Neutrophil (primary cell): ENCODE measurements around the gene LAMC1.
"Not testable (repeated sequence)": the region's sequence is repeated elsewhere in the genome, so short reads cannot be mapped to it uniquely, and the experiment has no call there.

Experiments used
- H3K27ac ChIP-seq: fragments of 200-600 bp; sonication (generic); 2 replicates; pipeline ENCODE4 v1.5.1; 2016; ENCODE audit warnings: mild to moderate bottlenecking, moderate library complexity
- H3K27me3 ChIP-seq: fragments of 200-600 bp; sonication (generic); 2 replicates; pipeline ENCODE4 v1.6.0; 2016; ENCODE audit warnings: mild to moderate bottlenecking
- H3K36me3 ChIP-seq: fragments of 200-600 bp; sonication (generic); 2 replicates; pipeline ENCODE4 v1.5.1; 2017
- H3K4me1 ChIP-seq, 2 experiments: fragments of 200-600 bp in 1 of 2; sonication (generic) in 1 of 2; 1 replicate in 1 of 2; 2 replicates in 1 of 2; pipeline versions ENCODE4 v1.5.1 to v1.6.1; 2013 to 2016; ENCODE audit warnings: low read depth in 1 of 2, low read length in 1 of 2, mild to moderate bottlenecking in 1 of 2, moderate library complexity in 1 of 2; ENCODE audit not compliant: control insufficient read depth in 1 of 2, insufficient read depth in 1 of 2
- H3K4me3 ChIP-seq, 2 experiments: fragments of 200-600 bp in 1 of 2; sonication (generic) in 1 of 2; 1 replicate in 1 of 2; 2 replicates in 1 of 2; pipeline ENCODE4 v1.5.1; 2013 to 2016; ENCODE audit warnings: low read depth in 1 of 2, low read length in 1 of 2, mild to moderate bottlenecking in 1 of 2, moderate library complexity in 1 of 2
- H3K9me3 ChIP-seq: fragments of 200-600 bp; sonication (generic); 2 replicates; pipeline ENCODE4 v1.5.1; 2016
- CTCF ChIP-seq: fragments of 200-600 bp; sonication (generic); IDR thresholded peaks from 2 replicates; pipeline ENCODE4 v1.5.1; 2016; ENCODE audit warnings: antibody characterized with exemption

LAMC1 gene

GRCh38 chr1:183052861-183053260 lies 29.6 kb downstream of the LAMC1 start:
- no peak for TF ChIP-seq CTCF
- Histone ChIP-seq H3K4me1 (no peaks in the 10 kb centered on the region), H3K9me3 (no peaks in the 10 kb centered on the region), H3K27ac (no peak overlapping the region), H3K27me3 (peaks cover 18% of the 10 kb centered on the region), H3K36me3 (no peaks in the 10 kb centered on the region), H3K4me3 (no peak overlapping the region)

- Histone ChIP-seq H3K4me3 (no peak overlapping the region), H3K9me3 (no peaks in the 10 kb centered on the region), H3K4me1 (no peaks in the 10 kb centered on the region), H3K27ac (no peak overlapping the region), H3K36me3 (no peaks in the 10 kb centered on the region), H3K27me3 (peaks cover 3% of the 10 kb centered on the region)
- no peak for TF ChIP-seq CTCF
These were observed 35.8 kb downstream of the LAMC1 start for GRCh38 chr1:183058851-183059502.

GRCh38 chr1:183061194-183061593 lies 38.0 kb downstream of the LAMC1 start:
- Histone ChIP-seq H3K4me3 (no peak overlapping the region), H3K36me3 (no peaks in the 10 kb centered on the region), H3K9me3 (no peaks in the 10 kb centered on the region), H3K27ac (no peak overlapping the region), H3K4me1 (no peaks in the 10 kb centered on the region), H3K27me3 (no peaks in the 10 kb centered on the region)
- no peak for TF ChIP-seq CTCF

GRCh38 chr1:183063349-183063748 lies 40.1 kb downstream of the LAMC1 start:
- Histone ChIP-seq H3K4me3 (no peak overlapping the region), H3K27me3 (no peaks in the 10 kb centered on the region), H3K27ac (no peak overlapping the region), H3K36me3 (no peaks in the 10 kb centered on the region), H3K4me1 (no peaks in the 10 kb centered on the region), H3K9me3 (no peaks in the 10 kb centered on the region)
- no peak for TF ChIP-seq CTCF

GRCh38 chr1:183065168-183065706 lies 42.0 kb downstream of the LAMC1 start:
- Histone ChIP-seq H3K36me3 (no peaks in the 10 kb centered on the region), H3K9me3 (no peaks in the 10 kb centered on the region), H3K27me3 (no peaks in the 10 kb centered on the region), H3K27ac (no peak overlapping the region), H3K4me3 (no peak overlapping the region), H3K4me1 (no peaks in the 10 kb centered on the region)
- TF ChIP-seq CTCF: no peak

GRCh38 chr1:183066432-183066831 lies 43.2 kb downstream of the LAMC1 start:
- not testable (repeated sequence) for H3K9me3 ChIP-seq, H3K27me3 ChIP-seq, H3K4me1 ChIP-seq, H3K27ac ChIP-seq, H3K36me3 ChIP-seq, H3K4me3 ChIP-seq
